Right cardiac atrium (tissue), 5 donors: ENCODE measurements around the gene IL27RA. TPM values are rescaled to one million over a fixed set of nuclear protein-coding genes. Genes with fewer than 3 reads are reported as not detected.
"Not testable (repeated sequence)": the region's sequence is repeated elsewhere in the genome, so short reads cannot be mapped to it uniquely, and the experiment has no call there.

Experiments used
- ATAC-seq, 2 donors: fragments of 200-7000 bp; cut with Tn5 transposase; one replicate each; pipeline versions ENCODE4 v1.8.0 to v1.9.1; 2020; ENCODE audit warnings: moderate library complexity in 2 of 2, mild to moderate bottlenecking in 1 of 2
- DNase-seq, 3 donors: peaks; one replicate each; pipeline ENCODE4 v3.0.0-alpha.2; 2020
- H3K27ac ChIP-seq: one replicate; pipeline ENCODE4 v1.5.1; 2013; ENCODE audit warnings: mild to moderate bottlenecking, low read length, control low read depth, moderate library complexity
- H3K27me3 ChIP-seq: one replicate; pipeline ENCODE4 v1.6.1; 2013; ENCODE audit not compliant: control insufficient read depth, insufficient read depth
- H3K4me1 ChIP-seq: one replicate; pipeline ENCODE4 v1.6.1; 2013; ENCODE audit warnings: low read length; ENCODE audit not compliant: control insufficient read depth, insufficient read depth
- H3K4me3 ChIP-seq: one replicate; pipeline ENCODE4 v1.5.1; 2013; ENCODE audit warnings: low read length, control low read depth
- H3K9me3 ChIP-seq: one replicate; pipeline ENCODE4 v1.6.1; 2013; ENCODE audit warnings: low read length; ENCODE audit not compliant: control insufficient read depth
- WGBS: extraction: QIAGEN DNeasy Blood & Tissue Kit; methylation state at CpG from one replicate; pipeline ENCODE4 v1.1.7; 2013; 5-methylcytosine and 5-hydroxymethylcytosine counted together
- intact Hi-C, 4 donors: fragments of 100-400 bp; cut with DNase I; formaldehyde crosslinking; loops; one replicate each; pipeline versions ENCODE4 v1.11.0 to v1.14.0; 2022 to 2023
- polyA plus RNA-seq: library from polyadenylated mRNA; stranded (reverse); fragments of 200-250 nt; gene quantifications from one replicate; pipeline ENCODE4 v1.2.3, GENCODE V29; 2013
- total RNA-seq, 4 donors: library from RNA; stranded (reverse); fragmentation: NEBNext Ultra II Directional; extraction: Animal tissue kit (Norgen Biotek cat#: 25700); gene quantifications; one replicate each; pipeline ENCODE4 v1.2.1, GENCODE V29; 2021
- donor health status: healthy with polysubstance abuse.
- donor health status: DM: no; HTN: yes; CAD: no.
- donor health status: DM: no; HTN: no; CAD: no.
- donor health status: DM: no; HTN: yes; CAD: no; lungs with severe emphysema.
- donor health status: DM: yes; HTN: yes; CAD: no.

The IL27RA gene
- total and polyA plus RNA-seq, 5 donors, result 3.3 to 4.7 (median 3.5) TPM

- intact Hi-C loops, result no loop called here
- DNase-seq (no peak), ATAC-seq (no peak)
- Histone ChIP-seq H3K4me1 (no peaks in the 10 kb centered on the region), H3K4me3 (no peak overlapping the region), H3K27me3 (no peaks in the 10 kb centered on the region), H3K27ac (no peak overlapping the region), H3K9me3 (no peaks in the 10 kb centered on the region)
- WGBS, result 70% methylated on average over 6 of the region's 6 CpGs
These were observed 12.5 kb upstream of the IL27RA start for GRCh38 chr19:14019100-14019499.

GRCh38 chr19:14019739-14020138 lies 11.8 kb upstream of the IL27RA start:
- WGBS, result 96% methylated on average over 3 of the region's 3 CpGs
- H3K27me3 ChIP-seq, ATAC-seq, intact Hi-C loops, H3K4me3 ChIP-seq, H3K9me3 ChIP-seq, H3K4me1 ChIP-seq, H3K27ac ChIP-seq: not testable (repeated sequence)
- peak in 1 of 3 donors; percentile 9 for DNase-seq

GRCh38 chr19:14021474-14021873 lies 10.1 kb upstream of the IL27RA start:
- H3K27ac ChIP-seq, result no peak overlapping the region
- ATAC-seq (no peak), DNase-seq (peak in 1 of 3 donors; percentile 59)
- no peaks in the 10 kb centered on the region for H3K27me3 ChIP-seq
- 49% methylated on average over 5 of the region's 5 CpGs for WGBS
- intact Hi-C loops, result no loop called here
- H3K4me3 ChIP-seq, result no peak overlapping the region
- H3K9me3 ChIP-seq, result no peaks in the 10 kb centered on the region
- H3K4me1 ChIP-seq, result no peaks in the 10 kb centered on the region

GRCh38 chr19:14022469-14022868 lies 9.1 kb upstream of the IL27RA start:
- Histone ChIP-seq H3K4me3 (no peak overlapping the region), H3K9me3 (no peaks in the 10 kb centered on the region), H3K27me3 (no peaks in the 10 kb centered on the region), H3K4me1 (no peaks in the 10 kb centered on the region), H3K27ac (no peak overlapping the region)
- intact Hi-C loops, result no loop called here
- no peak for DNase-seq
- 88% methylated on average over 4 of the region's 4 CpGs for WGBS
- ATAC-seq, result no peak

GRCh38 chr19:14023404-14024235 lies 7.9 kb upstream of the IL27RA start:
- no peak overlapping the region for H3K27ac ChIP-seq
- 48% methylated on average over 9 of the region's 9 CpGs for WGBS
- no peaks in the 10 kb centered on the region for H3K27me3 ChIP-seq
- H3K9me3 ChIP-seq, result no peaks in the 10 kb centered on the region
- intact Hi-C loops, result no loop called here
- DNase-seq (peak; percentile 53 to 81 (median 77)), ATAC-seq (peak; percentile 86 to 95)
- no peaks in the 10 kb centered on the region for H3K4me1 ChIP-seq
- no peak overlapping the region for H3K4me3 ChIP-seq

GRCh38 chr19:14026652-14027192 lies 4.8 kb upstream of the IL27RA start:
- 95% methylated on average over 5 of the region's 5 CpGs for WGBS
- intact Hi-C loops, H3K4me1 ChIP-seq, H3K27ac ChIP-seq, H3K9me3 ChIP-seq, ATAC-seq, H3K4me3 ChIP-seq, H3K27me3 ChIP-seq: not testable (repeated sequence)
- peak in 1 of 3 donors; percentile 2 for DNase-seq

GRCh38 chr19:14027856-14028450 lies 3.6 kb upstream of the IL27RA start, which contains the start of gene RLN3:
Gene RLN3, plus strand, starts transcription at chr19:14028148. Its CDS starts 57 bp downstream, at chr19:14028205.
- Histone ChIP-seq H3K4me1 (no peaks in the 10 kb centered on the region), H3K4me3 (no peak within 1 kb of the TSS), H3K9me3 (no peaks in the 10 kb centered on the region), H3K27me3 (no peaks in the 10 kb centered on the region), H3K27ac (no peak within 1 kb of the TSS)
- WGBS, result 56% methylated on average over 24 of the region's 24 CpGs
- ATAC-seq (no peak), DNase-seq (peak in 1 of 3 donors; percentile 43)
- intact Hi-C loops, result no loop called here

GRCh38 chr19:14028901-14029300 lies 2.7 kb upstream of the IL27RA start:
- H3K27me3 ChIP-seq, result no peaks in the 10 kb centered on the region
- DNase-seq (no peak), ATAC-seq (no peak)
- WGBS, result 67% methylated on average over 4 of the region's 4 CpGs
- intact Hi-C loops, result no loop called here
- H3K4me3 ChIP-seq, result no peak overlapping the region
- H3K27ac ChIP-seq, result no peak overlapping the region
- H3K9me3 ChIP-seq, result no peaks in the 10 kb centered on the region
- H3K4me1 ChIP-seq, result no peaks in the 10 kb centered on the region

- peak; percentile 5 to 10 for ATAC-seq
- intact Hi-C loops, result no loop called here
- DNase-seq, result peak in 1 of 3 donors; percentile 42
- no peaks in the 10 kb centered on the region for H3K9me3 ChIP-seq
- no peaks in the 10 kb centered on the region for H3K27me3 ChIP-seq
- 19% methylated on average over 20 of the region's 20 CpGs for WGBS
- H3K4me1 ChIP-seq, result no peaks in the 10 kb centered on the region
- H3K27ac ChIP-seq, result no peak overlapping the region
- H3K4me3 ChIP-seq, result peak overlapping the region; percentile 35
These were observed 404 bp upstream of the IL27RA start for GRCh38 chr19:14030997-14031718.

GRCh38 chr19:14033946-14034345 lies 2.4 kb downstream of the IL27RA start:
- WGBS, result 97% methylated on average over 2 of the region's 2 CpGs
- Histone ChIP-seq H3K9me3 (no peaks in the 10 kb centered on the region), H3K27me3 (no peaks in the 10 kb centered on the region), H3K4me3 (no peak overlapping the region), H3K4me1 (no peaks in the 10 kb centered on the region), H3K27ac (no peak overlapping the region)
- ATAC-seq (no peak), DNase-seq (no peak)
- intact Hi-C loops, result no loop called here

GRCh38 chr19:14035159-14035558 lies 3.6 kb downstream of the IL27RA start:
- H3K27ac ChIP-seq, ATAC-seq, H3K4me1 ChIP-seq, H3K4me3 ChIP-seq, intact Hi-C loops, H3K27me3 ChIP-seq, H3K9me3 ChIP-seq: not testable (repeated sequence)
- DNase-seq, result peak in 1 of 3 donors; percentile 3
- 91% methylated on average over 12 of the region's 12 CpGs for WGBS
